Nephron progenitor cell (in vitro differentiated cells): ENCODE measurements around the gene LRRN2.

Experiments
- DNase-seq: peaks from one replicate; pipeline ENCODE4 v3.0.0; 2021
- H3K27ac Mint-ChIP-seq: 2 replicates; pipeline ENCODE4 v1.8.0; 2021; ENCODE audit warnings: mild to moderate bottlenecking, moderate library complexity, mixed read lengths
- H3K27me3 Mint-ChIP-seq: 2 replicates; pipeline ENCODE4 v1.8.0; 2021; ENCODE audit warnings: mild to moderate bottlenecking, low read depth, mixed read lengths; ENCODE audit not compliant: poor library complexity
- H3K36me3 Mint-ChIP-seq: 2 replicates; pipeline ENCODE4 v1.8.0; 2021; ENCODE audit warnings: low read depth, mixed read lengths
- H3K4me1 Mint-ChIP-seq: 2 replicates; pipeline ENCODE4 v1.8.0; 2021; ENCODE audit warnings: mixed read lengths
- H3K4me3 Mint-ChIP-seq: 2 replicates; pipeline ENCODE4 v1.8.0; 2021; ENCODE audit warnings: mild to moderate bottlenecking, moderate library complexity, mixed read lengths
- H3K9me3 Mint-ChIP-seq: 2 replicates; pipeline ENCODE4 v1.8.0; 2021; ENCODE audit warnings: mild to moderate bottlenecking, moderate library complexity, mixed read lengths
- TF ChIP-seq, protein P1 (sequence below): fragments of 200-600 bp; sonication (generic); IDR thresholded peaks from 2 replicates; pipeline ENCODE4 v1.5.0; 2021; ENCODE audit warnings: antibody characterized with exemption

Gene LRRN2

DNA sequence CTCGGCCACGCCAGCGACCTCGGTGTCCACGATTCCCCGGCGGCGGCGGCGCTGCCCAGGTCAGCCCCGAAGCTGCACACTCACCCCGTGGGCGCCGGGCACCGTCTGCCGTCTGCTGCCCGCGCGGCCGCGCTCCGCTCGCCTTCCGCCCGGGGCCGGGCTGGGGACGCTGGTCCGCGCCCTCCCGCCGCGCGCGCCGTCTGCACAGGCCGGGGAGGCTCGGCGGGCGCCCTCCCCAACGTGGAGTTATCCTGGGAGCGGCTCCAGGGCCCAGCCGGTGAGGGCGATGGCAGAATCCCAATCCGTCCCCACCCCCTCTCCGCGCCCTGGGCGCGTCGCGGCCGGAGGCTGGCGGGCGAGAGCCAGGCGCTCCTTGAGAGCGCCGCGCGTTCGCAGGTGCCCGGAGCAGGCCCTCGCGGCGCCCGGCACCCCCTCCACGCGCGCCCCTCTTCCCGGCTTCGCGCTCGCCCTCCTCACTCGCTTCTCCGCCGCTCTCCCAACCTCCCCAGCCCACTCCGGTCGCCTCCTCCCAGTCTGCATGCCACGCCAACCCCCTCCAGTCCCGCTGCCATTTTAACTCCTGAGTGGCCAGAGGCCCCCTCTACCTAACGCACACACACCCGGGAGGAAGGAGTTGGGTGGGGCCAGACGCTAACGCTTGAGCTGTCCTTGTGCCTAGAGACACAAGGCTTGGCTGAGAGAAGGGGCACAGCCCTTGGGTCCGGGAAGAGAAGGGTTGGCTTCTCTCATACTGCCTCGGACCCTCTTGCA, at the start of gene LRRN2:
TSS of gene LRRN2 (minus strand) at position 503 of the 771 bp plus-strand sequence. CDS start 65,746 bp downstream, outside the sequence.
- peak; percentile 61 for DNase-seq
- no peaks in the 10 kb centered on the region for H3K9me3 Mint-ChIP-seq
- H3K4me3 Mint-ChIP-seq: peak within 1 kb of the TSS; percentile 87
- TF ChIP-seq, protein P1, sequence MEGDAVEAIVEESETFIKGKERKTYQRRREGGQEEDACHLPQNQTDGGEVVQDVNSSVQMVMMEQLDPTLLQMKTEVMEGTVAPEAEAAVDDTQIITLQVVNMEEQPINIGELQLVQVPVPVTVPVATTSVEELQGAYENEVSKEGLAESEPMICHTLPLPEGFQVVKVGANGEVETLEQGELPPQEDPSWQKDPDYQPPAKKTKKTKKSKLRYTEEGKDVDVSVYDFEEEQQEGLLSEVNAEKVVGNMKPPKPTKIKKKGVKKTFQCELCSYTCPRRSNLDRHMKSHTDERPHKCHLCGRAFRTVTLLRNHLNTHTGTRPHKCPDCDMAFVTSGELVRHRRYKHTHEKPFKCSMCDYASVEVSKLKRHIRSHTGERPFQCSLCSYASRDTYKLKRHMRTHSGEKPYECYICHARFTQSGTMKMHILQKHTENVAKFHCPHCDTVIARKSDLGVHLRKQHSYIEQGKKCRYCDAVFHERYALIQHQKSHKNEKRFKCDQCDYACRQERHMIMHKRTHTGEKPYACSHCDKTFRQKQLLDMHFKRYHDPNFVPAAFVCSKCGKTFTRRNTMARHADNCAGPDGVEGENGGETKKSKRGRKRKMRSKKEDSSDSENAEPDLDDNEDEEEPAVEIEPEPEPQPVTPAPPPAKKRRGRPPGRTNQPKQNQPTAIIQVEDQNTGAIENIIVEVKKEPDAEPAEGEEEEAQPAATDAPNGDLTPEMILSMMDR: no peak
- H3K4me1 Mint-ChIP-seq: peaks cover 20% of the 10 kb centered on the region
- H3K27ac Mint-ChIP-seq: no peak within 1 kb of the TSS
- peaks cover 68% of the 10 kb centered on the region for H3K27me3 Mint-ChIP-seq
- no peaks in the 10 kb centered on the region for H3K36me3 Mint-ChIP-seq

DNA sequence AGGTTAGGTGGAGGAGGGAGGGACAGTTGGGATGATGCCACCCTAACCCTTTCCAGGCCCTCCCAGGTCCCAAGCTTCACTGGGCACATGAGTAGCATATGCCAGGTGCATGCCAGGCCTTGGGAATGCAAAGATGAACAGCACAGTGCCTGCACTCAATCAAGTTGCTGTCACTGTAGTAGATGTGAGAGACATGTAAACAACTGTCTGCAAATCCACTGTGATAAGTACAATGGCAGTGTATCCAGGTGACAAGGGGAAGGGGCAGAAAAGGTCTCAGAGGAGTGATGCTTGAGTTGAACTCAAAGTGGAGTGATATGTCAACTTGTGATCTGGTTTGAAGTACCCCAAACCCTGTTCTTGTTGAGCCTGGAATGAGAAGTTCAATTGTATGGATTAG, 49.5 kb upstream of the LRRN2 start:
- no peaks in the 10 kb centered on the region for H3K36me3 Mint-ChIP-seq
- no peak overlapping the region for H3K27ac Mint-ChIP-seq
- no peak overlapping the region for H3K4me3 Mint-ChIP-seq
- DNase-seq: no peak
- TF ChIP-seq, protein P1: no peak
- no peaks in the 10 kb centered on the region for H3K4me1 Mint-ChIP-seq
- peaks cover 25% of the 10 kb centered on the region for H3K9me3 Mint-ChIP-seq
- peaks cover 25% of the 10 kb centered on the region for H3K27me3 Mint-ChIP-seq

DNA sequence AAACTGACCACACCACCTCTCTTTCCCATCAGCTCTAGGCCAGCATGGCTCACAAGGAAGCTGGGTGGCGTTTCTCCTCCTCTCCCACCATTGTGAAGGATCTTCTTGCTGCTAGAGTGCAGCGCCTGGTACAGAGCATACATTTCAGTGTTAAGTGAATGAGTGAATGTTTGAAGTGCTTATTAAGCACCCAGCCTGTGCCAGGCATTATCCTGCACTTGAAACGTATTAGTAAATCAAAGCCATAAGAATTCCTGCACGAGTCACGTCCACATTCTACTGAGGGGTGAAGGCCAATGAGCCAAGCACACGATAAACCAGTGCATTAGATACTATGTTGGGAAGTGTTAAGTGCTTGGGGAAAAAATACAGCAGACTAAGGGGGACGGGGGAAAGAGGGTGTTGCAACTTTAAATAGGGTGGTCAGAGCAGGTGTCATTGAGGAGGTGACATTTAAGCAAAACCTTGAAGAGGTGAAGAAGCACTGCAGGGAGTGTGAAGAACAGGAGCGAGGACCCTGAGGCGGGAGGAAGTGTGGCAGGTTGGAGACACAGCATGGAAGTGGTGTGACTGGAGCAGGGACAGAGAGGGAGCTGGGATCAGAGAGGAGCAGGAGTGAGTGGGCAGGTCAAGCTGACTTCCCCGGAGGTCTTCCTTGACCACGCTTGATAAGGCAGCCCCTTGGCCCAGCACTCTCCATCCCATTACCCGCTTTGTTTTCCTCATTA, 48.5 kb upstream of the LRRN2 start:
- TF ChIP-seq, protein P1: no peak
- Mint-ChIP-seq H3K4me3 (no peak overlapping the region), H3K36me3 (no peaks in the 10 kb centered on the region), H3K27me3 (peaks cover 25% of the 10 kb centered on the region), H3K9me3 (peaks cover 18% of the 10 kb centered on the region), H3K4me1 (no peaks in the 10 kb centered on the region), H3K27ac (no peak overlapping the region)
- no peak for DNase-seq

DNA sequence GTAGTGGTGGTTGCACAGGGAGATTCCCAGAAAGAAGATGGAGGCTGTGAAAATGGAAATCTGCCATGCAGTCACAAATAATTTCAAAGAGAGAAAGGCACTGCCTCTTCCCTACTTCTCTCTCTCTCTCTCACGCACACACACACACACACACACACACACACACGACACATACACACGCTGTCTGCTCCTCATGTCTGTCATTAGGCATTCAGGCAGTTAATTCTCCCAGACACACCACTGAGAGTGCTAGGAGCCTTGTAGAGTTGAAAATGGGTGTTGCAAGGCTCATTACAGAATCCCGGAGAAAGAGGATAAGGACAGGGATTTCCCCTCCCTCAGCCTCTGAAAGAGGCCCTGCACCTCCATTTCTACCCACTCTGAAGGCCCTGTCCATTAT, 47.8 kb upstream of the LRRN2 start:
- peaks cover 10% of the 10 kb centered on the region for H3K9me3 Mint-ChIP-seq
- H3K27me3 Mint-ChIP-seq: peaks cover 25% of the 10 kb centered on the region
- no peak overlapping the region for H3K27ac Mint-ChIP-seq
- H3K4me3 Mint-ChIP-seq: no peak overlapping the region
- TF ChIP-seq, protein P1: no peak
- no peak for DNase-seq
- no peaks in the 10 kb centered on the region for H3K4me1 Mint-ChIP-seq
- H3K36me3 Mint-ChIP-seq: no peaks in the 10 kb centered on the region

DNA sequence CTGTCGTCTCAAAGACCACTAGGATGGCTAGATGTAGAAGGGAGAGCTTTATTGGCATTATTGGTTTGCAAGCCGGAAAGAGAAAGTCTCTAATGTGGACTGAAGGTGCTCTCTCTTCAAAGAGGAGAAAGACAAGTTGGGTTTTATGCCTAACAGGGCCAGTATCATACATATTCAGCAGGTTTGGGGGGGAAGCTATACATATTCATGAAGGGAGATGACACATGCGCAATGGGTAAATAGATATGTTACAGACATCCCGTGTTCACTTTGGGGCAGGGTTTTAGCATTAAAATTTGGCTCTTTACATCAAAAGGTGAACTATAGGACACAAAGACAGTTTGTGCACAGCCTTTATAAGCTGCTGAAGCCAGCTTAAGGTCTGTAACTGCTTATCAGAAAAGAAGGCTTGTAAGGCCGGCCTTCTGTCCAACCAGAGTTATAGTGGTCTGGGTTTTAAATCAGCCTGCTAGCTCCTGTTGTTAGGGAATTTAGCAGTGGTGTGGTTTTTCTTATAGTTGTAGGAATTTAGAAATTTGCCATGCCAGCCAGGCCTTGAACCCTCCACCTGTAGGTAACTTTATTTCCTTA, 46.5 kb upstream of the LRRN2 start:
- no peaks in the 10 kb centered on the region for H3K4me1 Mint-ChIP-seq
- no peak overlapping the region for H3K27ac Mint-ChIP-seq

More for the DNA sequence above, 46.5 kb upstream of the LRRN2 start:
- no peak overlapping the region for H3K4me3 Mint-ChIP-seq
- no peaks in the 10 kb centered on the region for H3K36me3 Mint-ChIP-seq
- H3K9me3 Mint-ChIP-seq: peaks cover 5% of the 10 kb centered on the region
- no peak for DNase-seq
- peaks cover 21% of the 10 kb centered on the region for H3K27me3 Mint-ChIP-seq
- TF ChIP-seq, protein P1: no peak
